ENCODE data around the gene CORO1C. TPM values are rescaled to one million over a fixed set of nuclear protein-coding genes. Genes with fewer than 3 reads are reported as not detected.
A peak's percentile ranks its signal among the peaks of the same experiment; 100 is the strongest.

The CORO1C gene
- total RNA-seq, 1 donor from 2014 or later = 307 TPM

- intact Hi-C loops (cut with DNase I) = no loop called here
- Histone ChIP-seq H3K27ac (no peak overlapping the region), H3K9me3 (no peaks in the 10 kb centered on the region), H3K4me1 (peaks cover 29% of the 10 kb centered on the region), H3K27me3 (ENCODE audit: low read depth) (no peaks in the 10 kb centered on the region), H3K4me3 (no peak overlapping the region), H3K36me3 (no peaks in the 10 kb centered on the region)
- no peak for TF ChIP-seq CTCF (IDR thresholded peaks at IDR 0.05)
- DNase-seq (peak; percentile 58), ATAC-seq (peak; percentile 38 to 67)
Observed at GRCh38 chr12:108609537-108610335, 121.6 kb downstream of the CORO1C start.

GRCh38 chr12:108608616-108609015 is 122.7 kb downstream of the CORO1C start:
- Histone ChIP-seq H3K36me3 (no peaks in the 10 kb centered on the region), H3K4me3 (no peak overlapping the region), H3K27me3 (ENCODE audit: low read depth) (no peaks in the 10 kb centered on the region), H3K9me3 (no peaks in the 10 kb centered on the region), H3K4me1 (peaks cover 26% of the 10 kb centered on the region), H3K27ac (no peak overlapping the region)
- intact Hi-C loops (cut with DNase I) = no loop called here
- ATAC-seq = no peak
- no peak for TF ChIP-seq CTCF (IDR thresholded peaks at IDR 0.05)
- DNase-seq = no peak

- intact Hi-C loops (cut with DNase I) = no loop called here
- Histone ChIP-seq H3K4me1 (peaks cover 20% of the 10 kb centered on the region), H3K4me3 (no peak overlapping the region), H3K27me3 (ENCODE audit: low read depth) (no peaks in the 10 kb centered on the region), H3K27ac (no peak overlapping the region), H3K9me3 (no peaks in the 10 kb centered on the region), H3K36me3 (no peaks in the 10 kb centered on the region)
- DNase-seq (no peak), ATAC-seq (no peak)
- TF ChIP-seq CTCF (IDR thresholded peaks at IDR 0.05) = no peak
Observed at GRCh38 chr12:108607981-108608600, 123.2 kb downstream of the CORO1C start.

- H3K4me1 ChIP-seq = peaks cover 8% of the 10 kb centered on the region
- no peak for DNase-seq
- no peak for TF ChIP-seq CTCF (IDR thresholded peaks at IDR 0.05)
- intact Hi-C loops (cut with DNase I) = no loop called here
- no peak for ATAC-seq
- H3K9me3 ChIP-seq = no peaks in the 10 kb centered on the region
- H3K4me3 ChIP-seq = no peak overlapping the region
- H3K36me3 ChIP-seq = no peaks in the 10 kb centered on the region
- no peaks in the 10 kb centered on the region for H3K27me3 ChIP-seq (ENCODE audit: low read depth)
- H3K27ac ChIP-seq = no peak overlapping the region
Observed at GRCh38 chr12:108606492-108606891, 124.8 kb downstream of the CORO1C start.

GRCh38 chr12:108605690-108606406 is 125.5 kb downstream of the CORO1C start:
- no peaks in the 10 kb centered on the region for H3K9me3 ChIP-seq
- no peaks in the 10 kb centered on the region for H3K36me3 ChIP-seq
- no peaks in the 10 kb centered on the region for H3K27me3 ChIP-seq (ENCODE audit: low read depth)
- DNase-seq (no peak), ATAC-seq (no peak)
- no peak for TF ChIP-seq CTCF (IDR thresholded peaks at IDR 0.05)
- intact Hi-C loops (cut with DNase I) = no loop called here
- H3K27ac ChIP-seq = no peak overlapping the region
- H3K4me1 ChIP-seq = peaks cover 8% of the 10 kb centered on the region
- H3K4me3 ChIP-seq = no peak overlapping the region

Measured in lower lobe of right lung (tissue), 2 donors.